Activated naive CD4-positive, alpha-beta T cell treated with anti-CD3 and anti-CD28 coated beads, Interleukin-2, amount 50 U/mL, for 16 hours (primary cell): Measurements from ENCODE around the gene KCNJ14.

Source experiments
- DNase-seq: peaks from one replicate; pipeline ENCODE4 v3.0.0-alpha.2; 2020

KCNJ14 gene

DNA sequence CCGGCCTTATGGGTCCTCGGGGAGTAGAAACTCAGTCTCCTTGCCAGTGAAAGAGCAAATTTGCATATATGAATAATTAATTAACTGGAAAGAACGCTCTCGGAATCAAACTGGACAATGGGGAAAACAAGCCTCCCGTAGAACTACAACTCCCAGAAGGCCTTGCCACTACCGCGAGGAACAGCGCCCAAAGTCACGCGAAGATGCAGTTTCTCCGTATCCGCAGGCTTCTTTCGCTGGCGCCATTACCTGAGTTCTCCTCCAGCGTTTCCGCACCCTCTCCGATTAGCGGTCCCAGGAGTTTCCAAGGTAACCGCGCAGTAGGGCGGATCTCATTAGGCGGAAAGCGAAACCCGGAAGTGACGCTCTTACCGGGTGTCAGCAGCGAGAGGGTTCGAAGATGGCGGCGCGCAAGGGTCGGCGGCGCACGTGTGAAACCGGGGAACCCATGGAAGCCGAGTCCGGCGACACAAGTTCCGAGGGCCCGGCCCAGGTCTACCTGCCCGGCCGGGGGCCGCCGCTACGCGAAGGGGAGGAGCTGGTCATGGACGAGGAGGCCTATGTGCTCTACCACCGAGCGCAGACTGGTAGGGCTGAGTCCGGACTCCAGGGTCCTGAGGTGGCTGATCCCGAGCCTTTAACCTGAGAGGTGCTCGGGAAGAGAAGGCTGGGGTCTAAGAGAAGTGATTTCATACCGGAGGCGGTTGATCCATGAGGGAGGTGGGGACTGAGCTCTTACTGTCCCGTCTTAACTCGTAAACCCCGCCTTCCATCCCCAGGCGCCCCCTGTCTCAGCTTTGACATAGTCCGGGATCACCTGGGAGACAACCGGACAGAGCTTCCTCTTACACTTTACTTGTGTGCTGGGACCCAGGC is 9.5 kb upstream of the KCNJ14 start, which contains the start of gene GRWD1:
Gene GRWD1, plus strand, starts transcription at position 378 of the 876 bp plus-strand sequence. Its CDS starts 23 bp downstream, at position 401.
- DNase-seq = peak; percentile 95

DNA sequence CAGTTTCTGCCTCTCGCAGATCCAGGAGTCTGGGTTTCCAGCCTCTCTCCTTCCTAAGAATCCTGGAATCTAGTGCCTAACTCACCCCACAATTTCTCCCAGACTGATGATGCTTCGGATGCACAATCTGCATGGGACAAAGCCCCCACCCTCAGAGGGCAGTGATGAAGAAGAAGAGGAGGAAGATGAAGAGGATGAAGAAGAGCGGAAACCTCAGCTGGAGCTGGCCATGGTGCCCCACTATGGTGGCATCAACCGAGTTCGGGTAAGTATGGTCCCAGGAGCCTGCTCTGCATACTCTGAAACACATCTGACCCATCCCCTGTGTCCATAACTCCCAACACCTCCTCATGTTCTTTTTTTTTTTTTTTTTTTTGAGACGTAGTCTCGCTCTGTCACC is 8.8 kb upstream of the KCNJ14 start:
- DNase-seq = no peak

DNA sequence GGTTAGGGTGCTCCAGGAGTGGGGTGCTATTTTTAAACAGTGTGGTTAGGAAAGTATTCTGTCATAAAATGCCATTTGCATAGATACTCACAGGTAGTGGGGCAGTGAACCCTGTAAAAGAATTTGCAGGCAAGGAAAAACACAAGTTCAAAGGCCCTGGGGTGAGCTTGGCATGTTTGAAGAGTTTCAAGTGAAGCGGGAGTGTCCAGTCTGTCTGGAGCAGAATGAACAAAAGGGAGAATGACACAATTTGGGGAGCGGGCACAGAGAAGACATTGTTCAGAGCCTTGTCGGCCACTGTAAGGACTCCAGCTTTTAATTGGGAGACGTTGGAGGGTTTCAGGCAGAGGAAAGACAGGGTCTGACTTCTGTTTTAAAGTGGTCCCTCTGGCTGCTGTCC is 6.8 kb upstream of the KCNJ14 start:
- no peak for DNase-seq

DNA sequence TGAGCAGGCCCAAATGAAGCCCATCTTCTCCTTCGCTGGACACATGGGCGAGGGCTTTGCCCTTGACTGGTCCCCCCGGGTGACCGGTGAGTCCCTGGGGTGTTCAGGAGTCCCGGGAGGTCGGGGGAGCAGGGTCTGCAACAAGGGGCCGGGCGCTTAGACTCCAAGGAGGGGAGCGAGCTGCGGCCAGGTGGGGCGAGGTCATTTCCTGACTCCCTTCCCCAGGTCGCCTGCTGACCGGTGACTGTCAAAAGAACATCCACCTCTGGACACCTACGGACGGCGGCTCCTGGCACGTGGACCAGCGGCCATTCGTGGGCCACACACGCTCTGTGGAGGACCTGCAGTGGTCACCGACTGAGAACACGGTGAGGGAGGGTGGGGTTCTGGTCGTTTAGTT is 4.9 kb upstream of the KCNJ14 start:
- DNase-seq = no peak

DNA sequence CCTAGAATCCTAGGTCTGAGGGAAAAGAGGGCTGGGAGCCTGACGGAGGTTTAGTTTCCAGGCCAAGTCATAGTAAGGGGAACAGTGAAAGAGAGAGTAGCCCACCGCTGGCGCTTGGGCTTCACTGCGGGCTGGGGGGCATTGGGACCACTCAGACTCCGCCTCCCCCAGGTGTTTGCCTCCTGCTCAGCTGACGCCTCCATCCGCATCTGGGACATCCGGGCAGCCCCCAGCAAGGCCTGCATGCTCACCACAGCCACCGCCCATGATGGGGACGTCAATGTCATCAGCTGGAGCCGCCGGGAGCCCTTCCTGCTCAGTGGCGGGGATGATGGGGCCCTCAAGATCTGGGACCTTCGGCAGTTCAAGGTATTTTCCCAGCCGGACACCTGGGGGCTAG is 4.5 kb upstream of the KCNJ14 start:
- no peak for DNase-seq

DNA sequence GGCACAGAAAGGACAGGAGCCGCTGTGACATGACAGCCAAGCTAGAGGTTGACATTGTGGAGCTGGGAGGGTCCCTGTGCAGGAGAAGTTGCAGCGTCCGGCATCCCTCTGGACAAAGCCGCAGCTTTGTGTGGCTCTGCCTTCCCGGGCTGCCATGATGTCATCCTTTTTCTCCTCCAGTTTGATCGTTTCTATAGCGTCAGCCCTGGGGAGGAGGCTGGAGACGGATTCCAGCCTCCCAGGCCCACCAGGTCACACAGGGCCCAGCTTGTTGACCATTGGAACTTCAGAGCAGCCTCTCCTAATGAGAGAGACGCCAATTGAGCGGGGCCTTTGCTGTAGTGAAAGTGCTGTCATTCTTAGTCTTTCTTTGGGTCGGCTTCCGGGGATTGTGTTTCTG is 3.8 kb upstream of the KCNJ14 start:
- no peak for DNase-seq

DNA sequence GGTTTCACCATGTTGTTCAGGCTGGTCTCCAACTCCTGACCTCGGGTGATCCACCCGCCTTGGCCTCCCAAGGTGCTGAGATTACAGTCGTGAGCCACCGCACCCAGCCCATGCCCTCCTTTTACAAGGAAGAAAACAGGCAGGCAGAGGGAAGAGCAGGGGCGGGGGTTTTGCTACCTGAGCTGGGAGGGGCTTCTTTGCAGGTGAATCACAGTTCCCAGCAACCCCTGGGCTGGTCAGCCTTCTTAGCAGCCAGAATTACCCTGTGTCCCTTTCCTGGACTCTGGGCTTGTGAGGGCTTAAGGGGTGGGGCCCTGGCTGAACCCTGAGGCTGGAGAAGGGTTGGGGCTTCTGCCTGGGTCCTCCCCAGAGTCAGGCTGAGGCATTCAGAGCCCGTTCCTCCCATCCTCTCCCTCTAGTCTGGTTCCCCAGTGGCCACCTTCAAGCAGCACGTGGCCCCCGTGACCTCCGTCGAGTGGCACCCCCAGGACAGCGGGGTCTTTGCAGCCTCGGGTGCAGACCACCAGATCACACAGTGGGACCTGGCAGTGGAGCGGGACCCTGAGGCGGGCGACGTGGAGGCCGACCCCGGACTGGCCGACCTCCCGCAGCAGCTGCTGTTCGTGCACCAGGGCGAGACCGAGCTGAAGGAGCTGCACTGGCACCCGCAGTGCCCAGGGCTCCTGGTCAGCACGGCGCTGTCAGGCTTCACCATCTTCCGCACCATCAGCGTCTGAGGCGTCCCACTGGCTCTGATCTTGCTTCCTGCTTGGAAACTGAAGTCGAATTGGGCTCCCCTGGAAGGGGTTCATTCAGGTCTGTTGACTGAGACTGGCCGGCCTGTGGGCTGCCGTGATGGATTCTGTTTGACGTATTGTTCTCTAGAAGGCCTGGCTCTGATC is 2.8 kb upstream of the KCNJ14 start:
- no peak for DNase-seq

DNA sequence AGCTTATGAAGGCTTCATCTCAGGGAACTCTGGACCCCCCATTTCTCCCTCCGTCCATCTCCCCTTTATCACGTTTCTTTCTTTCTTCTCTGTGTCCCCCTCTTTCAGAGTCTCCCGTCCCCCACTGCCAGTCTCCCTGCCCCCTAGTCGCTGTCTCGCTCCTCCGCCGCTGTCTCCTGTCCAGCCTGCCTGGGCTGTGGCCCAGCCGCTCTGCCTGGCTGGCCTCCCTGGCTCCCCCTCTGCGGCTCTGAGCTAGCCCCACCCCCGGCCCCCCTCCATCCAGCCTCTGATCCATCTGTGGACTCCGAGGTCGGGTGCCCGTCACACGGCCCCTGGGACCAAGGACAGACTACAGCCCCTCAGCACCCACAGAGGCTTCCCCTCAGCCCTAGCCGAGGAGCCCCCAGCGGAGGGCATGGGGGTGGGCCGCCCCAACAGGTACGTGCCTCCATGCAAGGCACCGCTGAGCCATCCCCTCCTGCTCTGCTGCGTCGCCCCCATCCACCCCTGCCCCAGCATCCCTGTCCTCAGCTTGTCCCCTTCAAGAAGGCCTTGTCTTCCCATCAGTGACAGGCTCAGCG is 1.1 kb upstream of the KCNJ14 start:
- DNase-seq = no peak

DNA sequence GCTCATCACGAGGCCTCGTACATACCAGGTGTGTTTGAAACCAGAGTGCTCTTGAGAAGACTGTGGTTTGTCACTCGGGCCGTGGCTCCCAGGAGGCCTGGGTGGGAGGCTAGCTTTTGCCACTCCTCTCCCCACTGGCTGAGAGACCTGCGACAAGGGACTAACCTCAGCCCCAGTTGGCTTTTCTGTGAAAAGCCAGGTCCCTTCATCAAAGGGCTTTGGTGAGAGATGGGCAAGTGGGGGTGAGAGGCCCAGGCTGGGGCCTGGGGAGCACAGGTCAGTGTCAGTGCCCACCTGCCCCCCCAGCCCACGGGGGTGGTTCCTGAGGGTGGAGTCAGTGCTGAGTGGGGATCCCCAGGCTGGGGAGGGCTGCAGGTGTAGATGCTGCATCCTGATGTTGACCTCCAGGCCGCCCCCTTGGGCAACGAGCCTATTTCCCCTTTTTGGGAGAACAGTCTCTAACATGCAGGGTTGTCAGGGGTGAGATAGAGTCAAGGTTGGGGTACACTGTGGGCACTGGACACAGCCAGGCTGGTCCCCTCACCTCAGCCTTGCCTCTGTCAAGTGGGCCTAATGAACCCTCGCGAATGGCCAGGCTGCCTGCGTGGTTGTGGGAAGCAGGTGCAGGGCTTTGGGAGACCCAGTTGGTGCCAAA is 661 bp downstream of the KCNJ14 start:
- no peak for DNase-seq

DNA sequence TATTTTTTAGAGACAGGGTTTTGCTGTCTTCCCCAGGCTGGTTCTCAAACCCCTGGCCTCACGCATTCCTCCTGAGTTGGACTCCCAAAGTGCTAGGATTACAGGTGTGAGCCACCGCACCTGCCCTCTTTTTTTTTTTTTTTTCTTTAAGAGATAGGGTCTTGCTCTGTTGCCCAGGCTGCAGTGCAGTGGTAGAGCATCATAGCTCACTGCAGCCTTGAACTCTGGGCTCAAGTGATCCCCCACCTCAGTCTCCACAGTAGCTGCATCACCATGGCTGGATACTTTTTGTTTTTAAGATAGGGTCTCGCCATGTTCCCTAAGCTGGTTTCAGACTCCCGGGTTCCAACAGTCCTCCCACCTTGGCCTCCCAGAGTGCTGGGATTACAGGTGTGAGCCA is 1.5 kb downstream of the KCNJ14 start:
- no peak for DNase-seq

DNA sequence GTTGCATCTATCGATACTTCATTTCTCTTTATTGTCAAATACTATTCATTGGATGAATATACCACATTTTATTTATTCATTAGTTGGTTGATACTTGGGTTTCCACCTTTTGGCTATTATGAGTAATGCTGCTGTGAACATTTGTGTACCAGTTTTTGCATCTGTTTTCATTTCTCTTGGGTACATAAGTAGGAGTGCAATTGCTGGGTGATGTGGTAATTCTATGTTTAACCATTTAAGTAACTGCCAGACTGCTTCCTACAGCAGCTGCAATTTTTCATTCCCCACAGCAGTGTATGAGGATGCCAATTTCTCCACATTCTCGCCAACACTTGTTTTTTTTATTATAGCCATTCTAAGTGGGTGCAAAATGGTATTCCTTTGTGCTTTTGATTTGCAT is 2.6 kb downstream of the KCNJ14 start:
- DNase-seq = no peak

DNA sequence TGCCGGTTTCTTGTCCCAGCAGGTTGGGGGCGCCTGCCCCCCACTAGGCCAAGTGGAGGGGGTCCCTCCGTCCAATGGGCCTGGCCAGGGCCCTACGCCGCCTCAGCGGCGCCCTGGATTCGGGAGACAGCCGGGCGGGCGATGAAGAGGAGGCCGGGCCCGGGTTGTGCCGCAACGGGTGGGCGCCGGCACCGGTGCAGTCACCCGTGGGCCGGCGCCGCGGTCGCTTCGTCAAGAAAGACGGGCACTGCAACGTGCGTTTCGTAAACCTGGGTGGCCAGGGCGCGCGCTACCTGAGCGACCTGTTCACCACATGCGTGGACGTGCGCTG is 6.2 kb downstream of the KCNJ14 start:
- no peak for DNase-seq

DNA sequence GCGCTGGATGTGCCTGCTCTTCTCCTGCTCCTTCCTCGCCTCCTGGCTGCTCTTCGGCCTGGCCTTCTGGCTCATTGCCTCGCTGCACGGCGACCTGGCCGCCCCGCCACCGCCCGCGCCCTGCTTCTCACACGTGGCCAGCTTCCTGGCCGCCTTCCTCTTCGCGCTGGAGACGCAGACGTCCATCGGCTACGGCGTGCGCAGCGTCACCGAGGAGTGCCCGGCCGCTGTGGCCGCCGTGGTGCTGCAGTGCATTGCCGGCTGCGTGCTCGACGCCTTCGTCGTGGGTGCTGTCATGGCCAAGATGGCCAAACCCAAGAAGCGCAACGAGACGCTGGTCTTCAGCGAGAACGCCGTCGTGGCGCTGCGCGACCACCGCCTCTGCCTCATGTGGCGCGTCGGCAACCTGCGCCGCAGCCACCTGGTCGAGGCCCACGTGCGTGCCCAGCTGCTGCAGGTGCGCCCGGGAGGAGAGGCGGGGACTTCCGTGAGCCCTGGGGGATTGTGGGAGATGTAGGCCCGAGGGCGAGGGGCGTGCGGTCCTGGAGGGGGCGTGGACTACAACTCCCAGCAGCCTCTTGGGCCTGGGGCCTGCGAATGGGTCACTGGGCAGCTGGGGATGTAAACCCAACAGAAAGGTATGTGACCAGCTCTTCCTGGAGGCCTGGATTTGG is 6.7 kb downstream of the KCNJ14 start:
- DNase-seq = no peak

DNA sequence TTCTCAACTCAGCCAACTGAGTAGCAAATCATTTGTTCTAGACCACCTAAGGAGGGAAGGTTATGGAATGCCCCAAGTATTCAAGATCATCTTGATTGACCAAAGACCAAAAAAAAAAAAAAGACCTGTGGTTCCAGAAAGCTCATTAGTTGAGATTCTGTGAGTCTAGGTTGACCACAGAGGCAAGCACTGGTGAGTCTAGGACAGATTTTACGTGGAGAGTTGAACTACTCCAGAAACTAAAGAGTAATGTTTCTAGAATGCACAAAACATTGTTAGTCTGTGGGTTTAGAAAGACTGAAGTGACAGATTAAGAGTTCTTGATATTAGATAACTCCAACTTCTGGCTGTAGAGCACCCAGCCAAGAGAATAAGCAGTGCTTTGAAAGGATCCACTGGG is 9.8 kb downstream of the KCNJ14 start:
- no peak for DNase-seq

DNA sequence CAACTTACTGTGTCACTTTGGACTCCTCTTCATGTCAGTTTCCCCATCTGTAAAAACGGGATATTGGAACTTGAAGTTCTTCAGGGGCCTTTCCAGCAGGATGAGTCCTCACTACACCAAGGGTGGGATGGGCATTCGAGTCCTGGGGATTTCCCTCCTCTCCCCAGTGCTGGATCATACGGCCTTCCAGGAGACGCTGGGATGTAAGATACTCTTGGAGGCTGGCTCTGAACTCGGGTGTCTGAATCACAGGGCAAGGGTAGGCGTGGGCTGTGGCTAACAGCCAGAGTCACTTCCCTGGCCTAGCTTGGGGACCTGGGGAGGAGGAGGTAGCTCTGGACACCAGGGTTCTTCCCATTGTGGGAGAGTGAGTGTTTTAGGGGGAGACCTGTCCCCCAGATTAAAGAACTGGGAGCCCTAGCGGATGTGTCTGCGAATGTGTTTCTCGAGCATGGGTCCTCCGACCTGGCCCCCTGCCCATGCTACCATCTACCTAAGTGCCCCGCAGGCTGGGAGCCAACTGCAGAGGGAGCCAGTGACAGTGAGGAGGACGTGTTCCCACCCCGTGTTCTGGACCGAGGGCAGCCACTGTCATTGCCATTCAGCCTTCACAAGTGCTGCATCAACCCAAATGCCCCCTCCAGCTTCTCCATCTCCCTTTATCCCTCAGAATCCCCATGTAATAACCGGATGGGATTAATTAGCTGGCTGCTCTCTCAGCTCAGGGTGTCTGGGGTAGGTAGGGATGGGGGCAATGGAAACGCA is 11.4 kb downstream of the KCNJ14 start:
- no peak for DNase-seq

DNA sequence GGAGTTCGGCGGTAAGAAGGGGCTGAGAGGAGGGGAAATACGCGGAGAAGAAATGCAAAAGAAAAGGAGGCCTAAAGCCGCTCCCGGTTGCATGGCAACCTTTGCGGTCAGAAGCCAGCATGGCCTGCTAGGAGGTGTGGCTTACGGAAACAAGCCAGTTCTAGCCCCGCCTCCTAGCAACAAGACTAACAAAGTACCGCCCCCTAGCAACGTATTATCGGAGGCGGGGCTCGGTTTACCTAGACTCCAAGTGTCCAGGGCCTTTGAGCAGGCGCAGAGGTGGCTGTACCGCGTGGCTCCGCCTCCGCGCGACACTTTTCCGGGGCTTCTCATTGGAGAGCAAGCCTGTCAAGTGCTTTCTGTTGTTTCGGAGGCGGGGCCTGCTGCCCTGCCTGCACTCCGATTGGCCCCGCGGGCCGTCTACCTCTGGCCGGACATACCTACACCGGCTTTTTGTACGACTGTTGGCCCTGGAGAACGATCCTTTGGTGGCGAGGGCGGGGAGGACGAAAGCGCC is 13.5 kb downstream of the KCNJ14 start:
- DNase-seq = peak; percentile 99

DNA sequence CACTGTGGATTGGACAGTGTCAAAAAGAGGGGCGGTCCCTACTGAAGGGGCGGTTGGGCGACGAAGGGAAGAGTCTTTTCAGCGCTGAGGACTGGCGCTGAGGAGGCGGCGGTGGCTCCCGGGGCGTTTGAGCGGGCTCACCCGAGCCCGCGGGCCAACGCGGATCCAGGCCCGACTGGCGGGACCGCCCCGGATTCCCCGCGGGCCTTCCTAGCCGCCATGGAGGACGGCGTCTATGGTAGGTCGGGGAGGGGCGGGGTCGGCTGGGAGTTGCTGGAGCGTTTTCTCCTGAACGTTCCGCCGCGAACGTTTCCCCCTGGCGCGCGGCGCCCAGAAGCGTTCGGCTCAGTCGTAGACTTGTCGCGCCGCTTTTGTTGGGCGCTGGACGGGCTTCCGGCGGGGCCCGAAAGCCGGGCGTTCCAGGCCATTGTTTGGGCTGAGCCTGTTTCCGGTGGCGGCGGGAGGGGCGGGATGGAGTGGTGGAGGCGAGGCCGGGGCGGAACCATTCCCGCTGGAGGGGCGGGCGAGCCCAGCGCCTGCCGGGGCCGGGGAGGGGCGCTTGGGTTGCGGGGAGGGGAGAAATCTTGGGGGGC is 14.0 kb downstream of the KCNJ14 start, which contains the start of gene CYTH2:
Gene CYTH2, plus strand, starts transcription at position 81 of the 593 bp plus-strand sequence. Its CDS starts 139 bp downstream, at position 220.
- peak; percentile 69 for DNase-seq

DNA sequence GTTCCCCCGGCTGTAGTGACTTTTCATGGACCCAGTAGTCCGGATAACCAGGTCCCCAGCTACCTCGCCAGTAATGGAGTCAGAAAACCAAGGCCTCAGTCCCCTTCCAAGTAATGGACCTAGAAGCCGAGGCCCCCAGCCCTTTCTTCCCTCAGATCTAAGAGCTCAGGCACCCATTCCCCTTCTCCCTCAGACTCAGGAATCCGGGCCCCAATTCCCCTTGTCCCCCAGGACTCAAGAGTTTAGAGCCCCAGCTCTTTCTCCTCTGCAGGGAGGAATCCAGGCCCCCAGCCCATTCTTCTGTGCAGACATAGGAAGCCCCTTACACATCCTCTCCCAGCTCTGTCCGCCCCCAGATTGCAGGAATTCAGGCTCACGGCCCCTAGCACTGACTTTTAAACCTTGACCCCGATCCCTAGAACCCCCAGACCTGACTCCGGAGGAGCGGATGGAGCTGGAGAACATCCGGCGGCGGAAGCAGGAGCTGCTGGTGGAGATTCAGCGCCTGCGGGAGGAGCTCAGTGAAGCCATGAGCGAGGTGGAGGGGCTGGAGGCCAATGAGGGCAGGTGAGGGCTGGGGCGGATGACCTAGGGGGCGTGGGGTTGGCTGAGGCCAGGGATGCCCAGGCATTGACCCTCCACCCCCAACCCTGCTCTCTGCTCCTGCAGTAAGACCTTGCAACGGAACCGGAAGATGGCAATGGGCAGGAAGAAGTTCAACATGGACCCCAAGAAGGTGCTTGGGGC is 14.7 kb downstream of the KCNJ14 start:
- DNase-seq = no peak

DNA sequence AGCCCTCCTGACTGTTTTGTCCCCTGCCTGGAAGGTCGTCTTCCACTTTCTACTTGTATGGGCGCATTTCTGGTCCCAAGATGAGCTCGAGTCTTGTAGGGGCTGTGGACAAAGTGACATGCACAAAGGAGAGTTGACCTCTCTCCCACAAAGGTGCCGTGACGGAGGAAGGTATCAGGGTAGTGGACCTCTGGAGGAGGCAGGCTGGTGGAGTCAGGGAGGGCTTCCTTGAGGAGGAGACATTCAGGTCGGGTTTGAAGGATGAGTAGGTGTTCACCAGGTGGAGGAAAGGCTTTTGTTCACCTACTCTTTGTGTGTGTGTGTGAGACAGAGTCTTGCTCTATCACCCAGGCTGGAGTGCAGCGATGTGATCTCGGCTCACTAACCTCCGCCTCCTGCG is 15.5 kb downstream of the KCNJ14 start:
- no peak for DNase-seq

DNA sequence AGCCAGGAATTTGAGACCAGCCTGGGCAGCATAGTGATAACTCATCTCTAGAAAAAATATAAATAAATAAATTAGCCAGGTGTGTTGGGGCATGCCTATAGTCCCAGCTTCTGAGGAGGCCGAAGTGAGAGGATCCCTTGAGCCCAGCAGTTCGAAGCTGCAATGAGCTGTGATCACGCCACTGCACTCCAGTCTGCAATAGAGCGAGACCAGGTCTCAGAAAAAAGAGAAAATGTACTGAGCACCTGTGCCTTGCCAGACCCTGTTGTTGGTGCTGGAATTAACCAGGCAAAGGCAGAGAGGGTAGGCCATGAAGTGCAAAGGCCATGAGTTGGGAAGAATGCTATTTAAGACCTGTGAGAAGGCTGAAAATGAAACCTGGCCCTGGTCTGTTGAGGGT is 16.5 kb downstream of the KCNJ14 start:
- no peak for DNase-seq
